NCI-H128 (cell line): Measurements from ENCODE around the gene RALBP1.

Experiments
- DNase-seq: peaks from one replicate; lab custom pipeline; 2025; ENCODE audit not compliant: unreplicated experiment; lab: John Stamatoyannopoulos, UW

RALBP1 gene

DNA sequence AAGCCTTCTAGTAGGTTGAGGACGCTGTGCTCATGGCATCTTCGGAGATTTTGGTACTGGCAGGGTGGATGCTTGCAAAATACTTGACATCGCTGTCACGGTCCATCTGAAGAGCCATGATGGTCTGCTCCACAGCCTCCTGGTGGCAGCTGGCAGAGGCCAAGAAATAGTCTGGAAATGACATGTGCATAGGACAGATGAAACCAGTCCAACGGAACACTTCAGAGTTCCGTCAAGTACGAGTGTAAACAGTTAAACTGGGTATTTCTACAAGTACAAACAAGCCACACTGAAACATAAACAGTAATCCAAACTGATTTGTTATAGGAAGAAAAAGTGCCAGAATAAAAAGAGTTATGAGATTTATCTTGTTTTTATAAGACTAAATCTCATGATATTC lies 72.5 kb downstream of the RALBP1 start:
- no peak for DNase-seq

DNA sequence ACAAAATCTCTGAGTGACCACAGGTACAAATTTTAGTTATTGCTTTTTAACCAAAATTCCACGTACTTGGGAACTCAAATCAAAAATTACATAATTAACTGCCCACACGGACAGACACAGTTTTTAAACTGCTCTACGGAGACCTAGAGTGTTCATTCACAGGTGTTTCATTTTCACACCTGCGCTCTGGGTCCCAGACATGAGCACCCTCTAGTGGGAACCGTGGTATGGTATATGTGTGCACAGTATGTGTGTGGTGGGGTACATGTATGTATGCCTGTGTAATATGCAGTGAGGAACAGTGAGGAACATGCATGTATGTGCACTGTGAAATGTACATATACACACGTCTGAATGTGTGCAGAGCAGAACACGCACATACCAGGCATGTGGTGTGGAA lies 74.1 kb downstream of the RALBP1 start:
- no peak for DNase-seq

DNA sequence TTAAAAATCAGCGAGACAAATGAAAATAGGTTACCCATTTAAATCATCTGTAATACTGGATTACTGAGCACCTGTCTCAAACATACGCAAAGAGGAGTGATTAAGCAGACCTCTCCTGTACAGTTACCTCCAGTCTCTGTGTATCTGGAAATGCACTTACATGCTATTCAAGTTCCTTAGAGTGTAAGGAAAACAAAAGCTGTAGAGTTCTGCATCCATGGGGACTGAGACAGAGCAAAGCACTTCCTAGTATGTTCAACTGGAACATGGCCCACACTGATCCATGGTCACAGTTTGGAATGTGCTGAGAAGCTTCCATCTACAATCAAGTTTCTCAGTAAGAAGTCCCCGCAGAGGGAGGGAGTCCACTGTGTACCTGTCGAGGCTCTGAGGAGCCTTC lies 75.1 kb downstream of the RALBP1 start:
- no peak for DNase-seq

- no peak for DNase-seq
These were observed 76.9 kb downstream of the RALBP1 start for GRCh38 chr18:9552191-9552590.

- no peak for DNase-seq
These were observed 77.3 kb downstream of the RALBP1 start for GRCh38 chr18:9552616-9553015.

DNA sequence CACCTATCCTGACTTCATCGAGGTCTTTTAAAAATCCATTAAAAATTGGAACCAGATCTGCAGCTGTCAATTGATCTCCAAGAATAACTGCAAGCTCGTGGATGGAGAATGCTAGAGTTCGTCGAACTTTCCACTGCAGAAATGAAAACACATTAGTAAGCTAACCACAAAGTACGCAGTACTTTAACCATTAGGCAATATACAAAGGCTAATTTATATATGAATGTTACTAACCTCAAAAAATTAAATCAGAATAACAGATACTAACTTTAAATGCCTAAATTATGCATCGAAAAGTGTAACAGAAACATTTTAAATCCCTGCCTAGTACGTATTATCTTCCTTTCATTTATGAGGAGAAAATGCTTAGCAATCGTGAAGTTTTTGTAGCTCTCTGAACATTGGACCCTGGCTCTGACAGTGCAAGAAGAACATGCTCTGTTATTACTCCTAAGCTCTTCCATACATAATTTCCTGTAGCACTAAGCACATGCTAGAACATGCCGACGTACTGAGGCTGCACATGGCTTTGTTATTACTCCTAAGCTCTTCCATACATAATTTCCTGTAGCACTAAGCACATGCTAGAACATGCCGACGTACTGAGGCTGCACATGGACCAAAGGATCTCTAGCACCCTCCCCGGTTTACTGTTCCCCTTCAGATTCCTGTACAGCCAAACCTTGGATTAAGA lies 82.1 kb downstream of the RALBP1 start:
- DNase-seq, result no peak

GRCh38 chr18:9558387-9559064 lies 83.2 kb downstream of the RALBP1 start:
- DNase-seq, result no peak

- DNase-seq, result no peak
These were observed 83.9 kb downstream of the RALBP1 start for GRCh38 chr18:9559253-9559652.

GRCh38 chr18:9561759-9562158 lies 86.4 kb downstream of the RALBP1 start:
- no peak for DNase-seq

DNA sequence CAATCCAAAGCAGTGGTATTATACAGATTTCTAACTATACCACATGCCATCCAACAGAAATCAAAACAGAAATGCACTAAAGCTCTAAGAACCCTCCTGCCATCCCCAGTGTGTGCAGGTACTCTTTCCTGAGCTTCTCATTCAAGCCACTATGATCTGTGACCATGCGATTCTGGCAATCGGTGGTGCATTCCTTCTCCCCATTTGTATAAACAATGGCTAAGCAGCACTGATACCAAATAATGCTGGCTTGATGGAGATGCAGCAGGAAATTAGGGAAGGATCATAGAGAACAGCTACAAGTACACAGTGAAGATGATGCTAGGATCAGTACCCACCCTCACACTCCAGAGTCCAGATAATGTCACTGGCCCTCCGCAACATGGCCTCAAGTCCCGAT lies 87.3 kb downstream of the RALBP1 start:
- DNase-seq, result no peak

DNA sequence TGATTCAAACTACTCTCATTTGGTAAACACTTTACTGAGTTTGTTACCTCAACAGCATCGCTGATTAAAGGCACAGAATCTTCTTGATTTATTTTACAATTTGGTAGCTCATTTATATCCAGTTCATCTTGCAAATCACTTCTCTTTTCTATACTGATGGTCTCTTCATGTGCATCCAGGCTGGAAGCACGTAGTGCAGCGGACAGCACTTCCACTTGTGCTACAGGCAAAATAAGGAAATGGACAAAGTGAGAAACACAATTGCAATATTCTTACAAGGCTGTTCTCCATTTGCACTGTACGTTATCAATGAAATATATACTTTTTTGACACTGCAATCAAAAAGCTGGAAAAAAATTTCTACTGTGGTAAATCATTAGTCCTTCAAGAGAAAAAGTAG lies 88.0 kb downstream of the RALBP1 start:
- no peak for DNase-seq

DNA sequence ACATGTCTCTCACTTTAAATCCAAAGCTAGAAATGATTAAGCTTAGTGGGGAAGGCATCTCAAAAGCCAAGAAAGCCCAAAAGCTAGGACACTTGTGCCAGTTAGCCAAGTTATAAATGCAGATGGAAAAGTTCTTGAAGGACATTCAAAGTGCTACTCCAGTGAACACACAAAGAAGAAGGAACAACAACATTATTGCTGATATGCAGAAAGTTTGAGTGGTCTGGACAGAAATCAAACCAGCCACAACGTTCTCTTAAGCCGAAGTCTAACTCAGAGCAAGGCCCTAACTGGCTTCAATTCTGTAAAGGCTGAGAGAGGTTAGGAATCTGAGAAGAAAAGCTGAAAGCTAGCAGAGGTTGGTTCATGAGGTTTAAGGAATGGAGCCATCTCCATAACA lies 90.1 kb downstream of the RALBP1 start:
- no peak for DNase-seq

DNA sequence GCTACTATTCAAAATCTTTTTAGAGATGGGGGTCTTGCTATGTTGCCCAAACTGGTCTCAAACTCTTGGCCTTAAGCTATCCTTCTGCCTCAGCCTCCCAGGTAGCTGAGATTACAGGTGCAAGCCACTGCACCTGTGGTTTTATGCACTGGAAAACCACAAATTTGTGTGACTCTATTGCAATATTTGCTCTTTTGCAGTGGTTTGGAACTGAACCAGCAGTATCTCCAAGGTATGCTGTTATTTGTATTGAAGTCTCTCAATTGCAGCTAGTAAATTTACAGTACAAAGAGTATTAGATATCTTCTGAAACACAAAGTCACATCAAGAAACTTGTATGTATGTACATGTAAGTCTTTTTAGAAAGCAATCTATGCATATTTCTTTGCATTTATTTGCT lies 92.9 kb downstream of the RALBP1 start:
- no peak for DNase-seq

GRCh38 chr18:9569178-9569577 lies 93.9 kb downstream of the RALBP1 start:
- no peak for DNase-seq

DNA sequence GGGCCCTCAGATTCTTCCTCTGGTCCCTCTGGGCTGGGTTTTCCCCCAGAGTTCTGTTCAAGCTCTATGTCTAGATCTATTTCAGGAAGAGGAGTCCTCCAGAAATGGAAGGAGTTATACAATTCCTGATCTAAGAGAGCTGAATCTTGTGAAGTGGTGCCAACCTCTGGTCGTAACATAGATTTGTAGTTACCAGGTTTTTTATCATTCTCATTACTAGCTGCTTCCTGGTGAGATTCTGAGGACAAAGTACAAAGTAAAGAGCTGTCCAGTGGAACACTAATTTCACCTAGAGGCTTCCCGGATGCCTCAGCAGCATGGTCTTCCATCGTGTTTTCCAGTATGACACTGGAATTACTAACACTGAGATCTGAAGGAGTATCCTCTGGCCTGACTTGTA lies 94.9 kb downstream of the RALBP1 start:
- DNase-seq, result no peak

DNA sequence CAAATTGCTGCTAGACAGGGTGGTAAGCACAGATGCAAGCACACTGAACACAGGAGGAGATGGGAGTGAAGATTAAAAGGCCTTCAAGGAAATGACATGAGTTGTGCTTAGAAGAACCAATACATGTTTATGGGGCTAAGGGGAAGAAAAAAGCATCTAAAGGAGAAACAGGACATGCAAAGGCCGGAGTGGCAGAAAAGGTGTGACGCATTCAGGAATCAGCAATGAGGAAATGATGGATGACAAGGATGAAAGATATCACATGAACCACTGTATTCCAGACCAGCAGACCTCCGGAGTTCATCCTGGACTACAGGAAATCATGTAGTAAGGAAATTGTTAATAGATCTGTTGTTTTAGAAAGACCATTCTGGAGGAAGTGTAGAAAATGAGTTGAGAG lies 96.2 kb downstream of the RALBP1 start:
- no peak for DNase-seq

DNA sequence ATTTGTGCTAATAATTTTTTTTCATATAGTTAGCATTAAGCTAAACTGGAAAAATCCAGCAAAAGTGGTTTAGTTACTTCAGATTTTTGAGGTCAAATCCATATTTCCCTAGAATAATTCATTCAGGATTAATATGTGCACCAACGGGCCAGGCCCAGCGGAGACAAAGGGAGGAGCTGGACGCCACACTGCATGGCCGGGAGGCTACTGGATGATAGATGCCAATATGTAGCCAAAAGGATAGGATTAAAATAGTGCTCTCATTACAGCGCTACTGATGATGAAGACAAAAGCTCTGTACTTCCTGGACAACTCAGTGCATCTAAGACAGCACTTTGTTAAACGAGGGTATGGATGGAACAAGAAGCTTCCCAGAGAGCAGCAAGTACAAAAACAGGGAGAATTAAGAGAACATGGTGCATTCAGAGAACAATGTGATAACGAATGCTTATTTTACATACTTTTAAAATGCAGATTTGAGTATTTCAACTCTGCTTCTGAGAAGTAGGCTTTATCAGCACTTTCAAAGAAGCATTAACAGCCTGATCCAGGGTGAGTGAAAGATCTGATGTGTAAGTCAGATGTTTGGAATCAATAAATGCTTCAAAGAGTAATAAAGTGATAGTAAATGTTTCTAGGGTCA lies 99.3 kb downstream of the RALBP1 start:
- no peak for DNase-seq

DNA sequence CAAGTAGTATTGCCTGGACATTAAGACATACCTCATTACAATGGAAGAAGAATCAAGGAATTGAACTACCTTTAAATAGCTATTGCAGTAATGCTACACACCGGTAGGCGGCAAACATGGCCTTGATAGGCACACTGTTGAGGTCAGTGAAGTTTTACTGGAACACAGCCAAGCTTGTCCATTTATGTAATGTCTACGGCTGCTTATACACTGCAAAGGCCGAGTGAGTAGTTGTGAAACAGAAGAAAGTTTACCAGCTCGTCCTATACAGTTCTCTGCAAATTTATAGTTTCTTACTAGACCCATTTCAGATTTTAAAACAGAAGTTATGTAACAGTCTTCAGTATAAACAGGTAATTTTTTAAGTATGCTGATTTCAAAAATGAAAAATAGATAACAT lies 100.2 kb downstream of the RALBP1 start:
- no peak for DNase-seq

DNA sequence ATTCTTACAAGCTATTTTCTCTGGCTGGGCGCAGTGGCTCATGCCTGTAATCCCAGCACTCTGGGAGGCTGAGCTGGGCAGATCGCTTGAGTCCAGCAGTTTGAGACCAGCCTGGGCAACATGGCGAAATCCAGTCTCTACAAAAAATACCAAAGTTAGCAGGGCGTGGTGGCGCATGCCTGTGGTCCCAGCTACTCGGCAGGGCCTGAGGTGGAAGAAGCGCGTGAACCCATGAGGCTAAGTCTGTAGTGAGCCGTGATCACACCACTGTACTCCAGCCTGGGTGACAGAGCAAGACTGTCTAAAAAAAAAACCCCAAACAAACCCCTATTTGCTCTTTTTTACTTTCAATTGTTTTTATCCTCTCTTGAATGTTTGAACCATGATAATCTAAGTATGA lies 102.0 kb downstream of the RALBP1 start:
- no peak for DNase-seq

GRCh38 chr18:9578306-9578705 lies 103.0 kb downstream of the RALBP1 start:
- no peak for DNase-seq

GRCh38 chr18:9581667-9582066 lies 106.4 kb downstream of the RALBP1 start:
- DNase-seq, result no peak

GRCh38 chr18:9586814-9587213 lies 111.5 kb downstream of the RALBP1 start:
- DNase-seq, result no peak
